ENCODE measurements around the gene ZNF746. TPM values are rescaled to one million over a fixed set of nuclear protein-coding genes. Genes with fewer than 3 reads are reported as not detected.
A peak's percentile ranks its signal among the peaks of the same experiment; 100 is the strongest.
"Not testable (repeated sequence)": the region's sequence is repeated elsewhere in the genome, so short reads cannot be mapped to it uniquely, and the experiment has no call there.

ZNF746 gene
- total RNA-seq, 4 donors from 2014 or later = 17.3 to 28.1 (median 23.4) TPM

DNA sequence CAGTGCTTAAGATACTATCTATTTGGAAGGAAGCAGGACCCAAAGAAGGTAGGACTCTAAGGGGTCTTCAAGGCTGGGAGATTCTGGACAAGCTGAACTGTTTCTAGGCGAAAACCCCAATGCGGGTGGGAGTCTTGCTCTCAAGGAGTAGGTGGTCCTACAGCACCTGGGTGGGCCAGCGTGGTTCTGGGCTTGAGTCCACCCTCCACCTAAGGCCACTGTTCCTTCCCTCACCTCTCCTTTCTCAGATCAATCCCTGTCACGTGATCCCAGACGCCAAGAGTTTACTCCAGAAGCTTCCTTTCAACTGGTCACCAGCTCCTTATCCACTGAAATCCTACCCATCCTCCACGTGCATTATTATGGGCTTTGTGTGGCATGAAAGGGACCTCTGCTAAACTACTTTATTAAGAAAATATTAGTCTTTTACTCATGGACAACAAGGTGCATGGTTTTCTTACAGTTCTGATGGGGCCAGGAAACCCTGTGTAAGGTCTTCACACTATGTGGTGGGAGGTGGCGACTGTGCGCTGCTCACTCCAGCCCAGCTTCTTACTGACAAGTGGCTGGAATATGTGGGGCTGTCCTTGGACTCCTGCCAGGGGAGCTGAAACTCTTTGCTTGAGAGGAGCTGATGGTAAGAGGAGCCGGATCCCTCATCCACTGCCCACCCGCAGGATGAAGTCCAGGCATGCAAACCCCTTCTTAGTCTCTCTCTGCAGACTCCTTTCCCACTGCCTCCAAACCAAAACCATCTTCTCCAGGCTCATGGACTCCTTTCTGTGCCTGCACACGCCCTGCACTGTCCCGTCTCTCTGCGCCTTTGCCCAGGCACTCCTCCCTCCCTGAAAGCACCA is 1.6 kb downstream of the ZNF746 start:
- H3K27ac ChIP-seq = peak overlapping the region in 3 of 4 donors; percentile 81 to 95 (median 84)
- no peaks in the 10 kb centered on the region for H3K9me3 ChIP-seq
- peak overlapping the region; percentile 82 to 96 (median 90) for H3K4me3 ChIP-seq
- H3K27me3 ChIP-seq = no peaks in the 10 kb centered on the region
- H3K4me1 ChIP-seq = peaks cover 0 to 23% (median 0%) of the 10 kb centered on the region in 4 donors
- TF ChIP-seq CTCF (IDR thresholded peaks at IDR 0.05) (no peak), POLR2A (IDR thresholded peaks at IDR 0.05) (no peak)
- H3K36me3 ChIP-seq = peaks cover 0 to 32% (median 0%) of the 10 kb centered on the region in 3 donors
- DNase-seq = peak in 2 of 3 donors; percentile 38 to 75

- H3K27ac ChIP-seq = no peak overlapping the region
- H3K36me3 ChIP-seq = peaks cover 0 to 43% (median 0%) of the 10 kb centered on the region in 3 donors
- TF ChIP-seq POLR2A (IDR thresholded peaks at IDR 0.05) = no peak
- no peak for TF ChIP-seq CTCF (IDR thresholded peaks at IDR 0.05)
- no peak overlapping the region for H3K4me3 ChIP-seq
- DNase-seq = no peak
- no peaks in the 10 kb centered on the region for H3K27me3 ChIP-seq
- no peaks in the 10 kb centered on the region for H3K9me3 ChIP-seq
- H3K4me1 ChIP-seq = peaks cover 0 to 23% (median 0%) of the 10 kb centered on the region in 4 donors
Observed at GRCh38 chr7:149494738-149495368, 2.8 kb downstream of the ZNF746 start.

GRCh38 chr7:149493975-149494374 is 3.6 kb downstream of the ZNF746 start:
- not testable (repeated sequence) for H3K9me3 ChIP-seq, H3K27me3 ChIP-seq, DNase-seq, H3K4me3 ChIP-seq, H3K27ac ChIP-seq
- peaks cover 0 to 50% (median 0%) of the 10 kb centered on the region in 3 donors for H3K36me3 ChIP-seq
- H3K4me1 ChIP-seq = peaks cover 0 to 23% (median 0%) of the 10 kb centered on the region in 4 donors

DNA sequence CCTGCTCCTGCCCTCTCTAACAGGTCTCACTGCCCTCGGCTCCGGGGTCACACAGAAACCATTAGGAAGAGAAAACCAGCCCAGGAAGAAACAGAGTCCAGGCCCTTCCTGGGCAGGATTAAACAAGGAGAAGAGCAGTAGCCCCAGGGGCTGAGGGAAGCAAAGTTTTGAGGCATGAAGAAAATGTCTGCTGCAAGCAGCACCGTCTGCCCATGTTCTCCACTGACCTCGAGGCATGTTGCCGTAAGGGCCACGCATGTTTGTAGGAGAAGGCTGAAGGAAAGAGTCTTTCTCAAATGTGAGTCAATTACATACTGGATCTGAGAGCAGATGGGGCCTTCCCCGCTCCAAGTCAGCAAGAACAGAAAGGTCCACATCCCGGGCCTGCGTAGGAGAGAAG is 4.2 kb downstream of the ZNF746 start:
- H3K27me3 ChIP-seq = no peaks in the 10 kb centered on the region
- H3K4me3 ChIP-seq = no peak overlapping the region
- no peak overlapping the region for H3K27ac ChIP-seq
- H3K36me3 ChIP-seq = peaks cover 0 to 54% (median 0%) of the 10 kb centered on the region in 3 donors
- H3K4me1 ChIP-seq = peaks cover 0 to 23% (median 0%) of the 10 kb centered on the region in 4 donors
- no peak for DNase-seq
- H3K9me3 ChIP-seq = no peaks in the 10 kb centered on the region
- TF ChIP-seq POLR2A (IDR thresholded peaks at IDR 0.05) (no peak), CTCF (IDR thresholded peaks at IDR 0.05) (no peak)

- no peak for DNase-seq
- TF ChIP-seq CTCF (IDR thresholded peaks at IDR 0.05) (no peak), POLR2A (IDR thresholded peaks at IDR 0.05) (no peak)
- peaks cover 0 to 73% (median 0%) of the 10 kb centered on the region in 3 donors for H3K36me3 ChIP-seq
Observed at GRCh38 chr7:149490083-149490760, 7.4 kb downstream of the ZNF746 start.

More at GRCh38 chr7:149490083-149490760, 7.4 kb downstream of the ZNF746 start:
- peaks cover 0 to 4% (median 0%) of the 10 kb centered on the region in 4 donors for H3K4me1 ChIP-seq
- H3K27me3 ChIP-seq = no peaks in the 10 kb centered on the region
- no peak overlapping the region for H3K27ac ChIP-seq
- H3K4me3 ChIP-seq = no peak overlapping the region
- no peaks in the 10 kb centered on the region for H3K9me3 ChIP-seq

Data from Peyer's patch (tissue), 4 donors.